Hepatocyte (in vitro differentiated cells): ENCODE data around the gene USP30.

Source experiments
- CTCF ChIP-seq: fragments of 200-600 bp; sonication (generic); IDR thresholded peaks from 2 replicates; pipeline ENCODE4 v1.5.1; 2016; ENCODE audit warnings: antibody characterized with exemption, mild to moderate bottlenecking; ENCODE audit not compliant: poor library complexity
- EZH2phosphoT487 ChIP-seq: fragments of 200-600 bp; sonication (generic); IDR thresholded peaks from one replicate; pipeline ENCODE4 v1.6.1; 2018; ENCODE audit warnings: antibody characterized with exemption, mild to moderate bottlenecking, low read depth, moderate library complexity; ENCODE audit not compliant: unreplicated experiment, severe bottlenecking

- no peak for TF ChIP-seq EZH2phosphoT487
- TF ChIP-seq CTCF = no peak
Measured at GRCh38 chr12:109052414-109053323, at the start of gene USP30.
